Choroid plexus epithelial cell (primary cell): ENCODE results near the gene PML.
A peak's percentile ranks its signal among the peaks of the same experiment; 100 is the strongest.

Experiments used
- DNase-seq: peaks from one replicate; pipeline ENCODE4 v3.0.0-alpha.2; 2010; ENCODE audit warnings: low read depth
- H3K4me3 ChIP-seq: 2 replicates; pipeline ENCODE4 v1.5.1; 2011; ENCODE audit warnings: low read depth, mild to moderate bottlenecking, control low read depth, low read length, moderate library complexity
- TF ChIP-seq, protein P1 (sequence below): conservative IDR thresholded peaks from 2 replicates; pipeline ENCODE4 v1.5.1; 2011; ENCODE audit warnings: low read depth, mild to moderate bottlenecking, control low read depth, inconsistent platforms, low read length, moderate library complexity

The PML gene

DNA sequence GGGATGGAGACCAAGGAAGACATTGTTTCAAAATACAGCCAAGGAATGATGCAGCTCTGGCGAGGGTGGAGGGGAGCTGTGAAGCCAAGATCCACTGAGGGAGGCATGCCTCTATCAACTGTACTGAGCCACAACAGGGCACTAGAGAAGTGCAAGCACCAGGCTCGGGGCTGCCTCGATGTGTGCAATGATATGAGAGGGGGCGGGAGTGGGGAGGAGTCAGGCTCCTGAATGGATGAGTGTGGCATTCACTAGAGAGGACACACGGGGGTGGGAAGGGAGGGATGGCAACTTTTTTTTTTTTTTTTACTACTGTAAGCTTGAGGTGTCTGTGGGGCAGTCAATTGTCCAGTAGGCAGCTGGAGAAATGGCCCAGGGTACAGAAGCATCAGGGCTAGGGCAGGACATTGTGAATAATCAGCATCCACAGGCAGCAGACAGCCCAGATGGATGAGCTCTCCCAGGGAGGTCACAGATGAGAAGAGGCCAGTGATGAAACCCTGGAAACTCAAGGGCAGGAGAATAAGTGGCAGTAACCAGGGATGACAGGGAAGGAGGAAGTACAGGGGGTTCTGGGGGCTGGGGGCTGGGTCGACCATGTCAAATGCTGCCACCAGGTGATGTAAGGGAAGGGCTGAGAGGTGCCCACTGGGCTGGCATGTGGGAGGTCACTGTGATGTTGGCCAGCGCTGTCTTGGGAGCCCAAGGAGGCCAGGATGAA lies 8.3 kb upstream of the PML start:
- no peak for DNase-seq
- H3K4me3 ChIP-seq = no peak overlapping the region
- TF ChIP-seq, protein P1, sequence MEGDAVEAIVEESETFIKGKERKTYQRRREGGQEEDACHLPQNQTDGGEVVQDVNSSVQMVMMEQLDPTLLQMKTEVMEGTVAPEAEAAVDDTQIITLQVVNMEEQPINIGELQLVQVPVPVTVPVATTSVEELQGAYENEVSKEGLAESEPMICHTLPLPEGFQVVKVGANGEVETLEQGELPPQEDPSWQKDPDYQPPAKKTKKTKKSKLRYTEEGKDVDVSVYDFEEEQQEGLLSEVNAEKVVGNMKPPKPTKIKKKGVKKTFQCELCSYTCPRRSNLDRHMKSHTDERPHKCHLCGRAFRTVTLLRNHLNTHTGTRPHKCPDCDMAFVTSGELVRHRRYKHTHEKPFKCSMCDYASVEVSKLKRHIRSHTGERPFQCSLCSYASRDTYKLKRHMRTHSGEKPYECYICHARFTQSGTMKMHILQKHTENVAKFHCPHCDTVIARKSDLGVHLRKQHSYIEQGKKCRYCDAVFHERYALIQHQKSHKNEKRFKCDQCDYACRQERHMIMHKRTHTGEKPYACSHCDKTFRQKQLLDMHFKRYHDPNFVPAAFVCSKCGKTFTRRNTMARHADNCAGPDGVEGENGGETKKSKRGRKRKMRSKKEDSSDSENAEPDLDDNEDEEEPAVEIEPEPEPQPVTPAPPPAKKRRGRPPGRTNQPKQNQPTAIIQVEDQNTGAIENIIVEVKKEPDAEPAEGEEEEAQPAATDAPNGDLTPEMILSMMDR = no peak

DNA sequence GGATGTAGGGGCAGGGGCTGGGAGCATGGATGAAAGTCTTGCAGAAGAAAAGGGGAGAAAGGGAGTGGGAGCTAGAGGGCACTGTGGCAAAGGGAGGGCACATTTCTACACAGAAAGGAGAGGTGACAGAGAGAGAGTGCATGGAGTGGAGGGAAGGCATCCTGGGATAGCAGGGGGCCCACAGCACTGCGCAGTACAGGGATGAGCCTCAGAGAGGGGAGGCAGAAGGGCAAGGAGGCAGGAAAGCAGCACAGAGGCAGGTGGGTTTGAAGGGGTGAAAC lies 7.8 kb upstream of the PML start:
- no peak overlapping the region for H3K4me3 ChIP-seq
- no peak for DNase-seq
- TF ChIP-seq, protein P1 = peak; percentile 4

DNA sequence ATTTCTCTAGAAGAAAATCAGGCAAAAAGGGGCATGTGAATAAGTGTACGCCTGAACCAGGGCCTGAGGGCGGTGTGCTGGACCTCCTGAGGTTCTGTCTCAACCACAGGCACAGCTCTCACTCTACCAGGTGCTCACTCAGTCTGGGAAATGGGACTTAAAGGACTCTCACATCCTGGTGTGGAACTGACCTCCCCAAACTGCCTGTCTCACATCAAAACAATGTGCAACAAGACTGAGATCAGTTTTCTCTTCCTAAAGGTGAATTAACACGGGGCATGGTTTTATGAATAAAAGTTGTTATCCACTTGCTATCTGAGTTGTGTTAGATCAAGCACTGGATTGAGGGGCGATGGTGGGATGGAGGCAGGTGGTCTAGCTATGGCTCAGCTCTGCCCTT lies 7.3 kb upstream of the PML start:
- TF ChIP-seq, protein P1 = no peak
- no peak overlapping the region for H3K4me3 ChIP-seq
- DNase-seq = no peak

DNA sequence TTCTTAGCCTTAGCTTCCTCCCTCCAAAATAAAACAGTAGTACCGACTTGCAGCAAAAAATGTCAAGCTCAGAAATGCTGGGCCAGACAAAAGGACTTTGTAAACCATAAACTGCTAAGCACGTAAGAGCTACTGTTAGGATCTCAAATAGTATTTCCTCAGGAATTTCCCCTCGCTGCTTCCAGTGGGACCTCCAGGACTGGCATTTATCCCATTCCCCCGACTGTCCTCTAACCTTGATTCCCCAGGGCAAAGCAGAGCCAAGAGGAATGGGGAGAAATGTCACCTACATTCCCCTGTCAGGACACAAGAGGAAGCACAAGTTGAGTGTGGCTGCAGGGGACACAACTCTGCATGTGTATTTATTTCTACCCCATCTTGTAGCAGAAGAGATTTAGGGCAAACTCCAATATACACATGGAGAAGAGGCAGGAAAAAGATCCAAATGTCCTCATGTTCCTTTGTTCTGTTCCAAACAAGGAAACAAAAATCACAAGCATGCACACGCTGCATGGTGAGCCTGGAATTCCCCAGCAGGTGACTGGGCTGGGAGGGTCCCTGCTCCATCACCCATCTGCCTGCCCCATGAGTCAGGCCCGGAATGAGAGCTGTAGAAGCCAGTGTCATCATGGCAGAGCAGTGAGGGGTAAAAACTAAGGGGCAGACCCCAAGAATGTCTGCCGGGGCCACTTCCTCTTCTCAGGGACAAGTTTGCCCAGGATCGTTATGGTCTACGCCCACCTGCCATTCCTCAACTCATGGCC lies 6.7 kb upstream of the PML start:
- H3K4me3 ChIP-seq = no peak overlapping the region
- peak; percentile 56 for DNase-seq
- TF ChIP-seq, protein P1 = no peak

DNA sequence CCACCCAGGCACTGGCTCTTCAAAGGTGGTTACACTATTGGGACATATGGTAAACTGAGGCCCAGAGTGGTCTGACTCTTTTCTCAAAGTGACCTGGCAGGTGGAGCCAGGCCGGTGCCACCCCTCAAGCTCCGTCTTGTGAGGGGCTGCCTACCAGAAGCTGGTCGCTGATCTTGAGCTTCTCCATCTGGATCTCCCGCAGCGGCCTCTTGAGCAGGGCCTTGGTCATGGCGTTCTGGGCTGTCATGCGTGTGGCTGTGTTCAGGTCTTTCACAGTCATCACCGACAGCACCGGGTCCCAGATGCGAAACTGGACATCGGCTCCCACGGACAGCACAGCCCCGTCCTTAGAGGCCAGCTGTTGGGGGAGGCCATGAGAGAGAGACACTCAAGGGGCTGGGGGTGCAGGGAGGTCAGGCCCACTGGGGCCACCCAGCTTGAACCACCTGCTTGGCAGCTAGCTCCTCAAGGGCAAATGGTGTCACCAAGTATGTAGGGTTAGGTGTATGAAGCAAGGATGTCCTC lies 6.0 kb upstream of the PML start:
- no peak for DNase-seq
- no peak overlapping the region for H3K4me3 ChIP-seq
- TF ChIP-seq, protein P1 = no peak

DNA sequence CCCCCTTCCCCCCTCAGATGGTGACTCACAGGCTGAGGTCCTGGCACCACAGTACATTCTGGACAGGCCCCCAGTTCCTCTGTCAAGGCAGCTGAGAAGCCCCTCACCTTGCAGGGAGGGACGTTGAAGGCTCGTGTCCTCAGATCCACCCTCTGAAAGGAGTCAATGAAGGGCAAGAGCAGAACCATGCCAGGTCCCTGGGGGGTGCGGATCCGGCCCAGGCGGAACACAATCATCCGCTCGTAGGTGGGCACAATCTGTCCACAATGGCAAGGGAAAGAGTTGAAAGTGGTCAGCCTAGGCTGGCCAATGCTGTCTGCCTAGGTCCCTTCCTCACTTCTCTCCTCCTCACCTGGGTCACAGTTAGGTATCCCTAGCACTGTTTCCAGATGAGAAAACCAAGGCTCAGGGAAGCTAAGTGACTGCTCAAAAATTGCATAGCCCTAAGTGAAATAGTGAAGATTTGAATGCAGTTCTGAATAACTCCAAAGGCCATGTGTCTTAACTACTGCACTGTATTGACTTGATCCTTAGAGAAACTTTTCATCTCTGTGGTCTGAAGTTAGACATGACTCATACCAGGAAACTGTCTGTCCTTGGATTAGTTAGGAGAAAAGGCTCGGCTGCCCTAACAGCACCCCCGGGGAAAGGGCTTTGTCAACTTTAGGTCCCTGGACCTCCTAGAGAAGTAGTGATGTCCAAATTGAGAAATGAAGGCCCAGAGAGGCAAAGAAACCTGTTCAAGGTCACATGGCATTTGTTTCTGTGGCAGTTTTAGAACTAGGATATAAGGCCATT lies 5.3 kb upstream of the PML start:
- H3K4me3 ChIP-seq = no peak overlapping the region
- TF ChIP-seq, protein P1 = no peak
- peak; percentile 90 for DNase-seq
